Subcutaneous adipose tissue (tissue), 4 donors: ENCODE data around the gene TERC. TPM values are rescaled to one million over a fixed set of nuclear protein-coding genes. Genes with fewer than 3 reads are reported as not detected.

Experiments used
- total RNA-seq, 4 donors: library from RNA; depleted of rRNA; stranded (reverse); fragments of >200 nt; gene quantifications; one replicate each; pipeline ENCODE4 v1.1.0, GENCODE V29; 2016
- TF ChIP-seq, protein P1 (sequence below): fragments of 450-650 bp; IDR thresholded peaks from one replicate; pipeline ENCODE4 v1.5.1; 2016; ENCODE audit warnings: low read depth, mild to moderate bottlenecking, control low read depth, antibody characterized with exemption, moderate library complexity

The TERC gene
- total RNA-seq, 4 donors from 2014 or later = 21.2 to 271 (median 165) TPM

DNA sequence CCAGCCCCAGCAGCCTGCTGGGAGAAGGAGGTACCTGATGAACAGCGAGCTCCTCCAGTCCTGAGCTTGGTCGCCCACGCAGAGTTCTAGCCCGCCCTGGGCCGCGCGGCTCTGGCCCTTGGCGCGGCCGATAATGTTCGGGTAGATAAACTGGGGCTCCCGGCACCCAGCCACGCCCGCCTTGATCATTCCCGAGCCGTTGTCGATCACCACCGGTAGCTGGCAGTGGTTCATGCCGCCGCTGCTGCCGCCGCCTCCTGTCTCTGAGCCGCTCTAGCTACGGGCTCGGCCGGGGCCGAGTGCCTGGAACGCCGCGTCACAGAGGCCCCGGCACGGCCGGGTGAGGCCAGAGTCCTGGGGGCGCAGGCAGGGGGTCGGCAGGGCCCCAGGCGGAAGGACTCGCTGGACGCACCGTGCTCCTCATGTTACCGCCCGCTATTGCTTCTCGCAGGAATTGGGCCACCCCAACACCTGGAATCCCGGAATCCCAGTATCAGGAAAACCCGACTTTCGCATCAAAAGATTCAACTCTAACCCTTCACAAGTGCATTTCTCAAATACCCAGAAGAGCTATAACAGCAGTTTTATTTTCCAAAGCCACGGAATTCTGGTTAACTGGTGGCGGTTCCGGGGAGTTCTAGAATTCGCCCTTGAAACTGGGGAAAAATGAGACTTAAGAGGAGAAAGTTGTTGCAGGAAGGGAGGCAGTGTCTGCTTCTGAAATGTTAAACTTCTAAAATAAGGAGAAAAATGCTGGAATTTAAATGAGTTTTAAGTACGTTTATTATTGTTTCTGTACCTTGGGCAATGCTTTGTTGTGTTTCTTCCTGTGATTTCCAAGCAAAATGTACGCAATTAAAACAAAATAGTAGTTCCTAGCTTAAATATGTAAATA is 4.7 kb upstream of the TERC start, which contains the start of gene ACTRT3:
TSS of gene ACTRT3 (minus strand) at position 275 of the 895 bp plus-strand sequence. CDS start at position 234, 41 bp downstream.
- TF ChIP-seq, protein P1, sequence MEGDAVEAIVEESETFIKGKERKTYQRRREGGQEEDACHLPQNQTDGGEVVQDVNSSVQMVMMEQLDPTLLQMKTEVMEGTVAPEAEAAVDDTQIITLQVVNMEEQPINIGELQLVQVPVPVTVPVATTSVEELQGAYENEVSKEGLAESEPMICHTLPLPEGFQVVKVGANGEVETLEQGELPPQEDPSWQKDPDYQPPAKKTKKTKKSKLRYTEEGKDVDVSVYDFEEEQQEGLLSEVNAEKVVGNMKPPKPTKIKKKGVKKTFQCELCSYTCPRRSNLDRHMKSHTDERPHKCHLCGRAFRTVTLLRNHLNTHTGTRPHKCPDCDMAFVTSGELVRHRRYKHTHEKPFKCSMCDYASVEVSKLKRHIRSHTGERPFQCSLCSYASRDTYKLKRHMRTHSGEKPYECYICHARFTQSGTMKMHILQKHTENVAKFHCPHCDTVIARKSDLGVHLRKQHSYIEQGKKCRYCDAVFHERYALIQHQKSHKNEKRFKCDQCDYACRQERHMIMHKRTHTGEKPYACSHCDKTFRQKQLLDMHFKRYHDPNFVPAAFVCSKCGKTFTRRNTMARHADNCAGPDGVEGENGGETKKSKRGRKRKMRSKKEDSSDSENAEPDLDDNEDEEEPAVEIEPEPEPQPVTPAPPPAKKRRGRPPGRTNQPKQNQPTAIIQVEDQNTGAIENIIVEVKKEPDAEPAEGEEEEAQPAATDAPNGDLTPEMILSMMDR = no peak

DNA sequence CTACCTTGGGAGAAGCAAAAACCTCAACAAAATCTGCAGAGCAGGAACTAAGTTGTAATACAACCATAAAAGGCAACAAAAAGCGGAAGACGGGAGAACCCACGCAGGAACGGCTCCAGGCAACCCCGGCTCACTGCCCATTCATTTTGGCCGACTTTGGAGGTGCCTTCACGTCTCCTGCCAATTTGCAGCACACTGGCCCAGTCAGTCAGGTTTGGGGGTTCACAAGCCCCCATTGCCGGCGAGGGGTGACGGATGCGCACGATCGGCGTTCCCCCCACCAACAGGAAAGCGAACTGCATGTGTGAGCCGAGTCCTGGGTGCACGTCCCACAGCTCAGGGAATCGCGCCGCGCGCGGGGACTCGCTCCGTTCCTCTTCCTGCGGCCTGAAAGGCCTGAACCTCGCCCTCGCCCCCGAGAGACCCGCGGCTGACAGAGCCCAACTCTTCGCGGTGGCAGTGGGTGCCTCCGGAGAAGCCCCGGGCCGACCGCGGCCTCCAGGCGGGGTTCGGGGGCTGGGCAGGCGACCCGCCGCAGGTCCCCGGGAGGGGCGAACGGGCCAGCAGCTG is 463 bp downstream of the TERC start:
- TF ChIP-seq, protein P1 = no peak

DNA sequence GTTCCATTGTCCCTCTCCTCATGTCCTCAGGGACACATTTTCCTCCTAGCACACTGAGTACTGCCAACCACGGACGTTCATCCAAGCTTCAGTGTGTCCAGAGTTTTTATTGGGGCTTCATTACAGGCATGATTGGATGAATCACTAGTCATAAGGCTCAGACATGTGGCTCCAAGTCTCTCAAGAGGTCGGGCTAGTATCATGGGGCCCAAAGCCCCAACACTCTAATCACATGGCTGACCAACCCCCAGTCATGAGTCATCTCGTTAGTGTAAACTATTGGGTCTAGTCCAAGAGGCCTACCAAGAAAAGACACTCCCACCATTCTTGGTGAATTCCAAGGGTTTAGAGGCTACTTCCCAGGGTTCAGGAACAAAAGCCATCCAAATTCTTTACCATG is 4.4 kb downstream of the TERC start:
- TF ChIP-seq, protein P1 = no peak

DNA sequence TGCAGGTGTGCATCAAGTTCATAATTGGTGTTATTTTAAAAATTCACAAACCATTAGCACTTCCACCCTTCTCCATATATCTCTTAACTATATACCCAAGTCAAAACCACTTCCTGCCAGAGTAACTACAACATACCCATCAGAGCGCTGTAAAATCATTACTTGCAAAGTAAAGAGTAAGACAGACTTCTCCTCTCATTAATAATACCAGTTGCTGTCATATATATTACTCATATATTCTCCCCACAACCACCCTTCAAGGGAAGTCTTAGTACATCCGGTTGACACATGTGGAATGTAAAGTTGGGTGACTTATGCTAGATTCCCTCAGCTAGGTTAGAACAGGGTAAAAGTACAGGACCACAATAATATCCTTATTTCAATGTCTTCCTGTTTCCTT is 5.6 kb downstream of the TERC start:
- TF ChIP-seq, protein P1 = no peak

DNA sequence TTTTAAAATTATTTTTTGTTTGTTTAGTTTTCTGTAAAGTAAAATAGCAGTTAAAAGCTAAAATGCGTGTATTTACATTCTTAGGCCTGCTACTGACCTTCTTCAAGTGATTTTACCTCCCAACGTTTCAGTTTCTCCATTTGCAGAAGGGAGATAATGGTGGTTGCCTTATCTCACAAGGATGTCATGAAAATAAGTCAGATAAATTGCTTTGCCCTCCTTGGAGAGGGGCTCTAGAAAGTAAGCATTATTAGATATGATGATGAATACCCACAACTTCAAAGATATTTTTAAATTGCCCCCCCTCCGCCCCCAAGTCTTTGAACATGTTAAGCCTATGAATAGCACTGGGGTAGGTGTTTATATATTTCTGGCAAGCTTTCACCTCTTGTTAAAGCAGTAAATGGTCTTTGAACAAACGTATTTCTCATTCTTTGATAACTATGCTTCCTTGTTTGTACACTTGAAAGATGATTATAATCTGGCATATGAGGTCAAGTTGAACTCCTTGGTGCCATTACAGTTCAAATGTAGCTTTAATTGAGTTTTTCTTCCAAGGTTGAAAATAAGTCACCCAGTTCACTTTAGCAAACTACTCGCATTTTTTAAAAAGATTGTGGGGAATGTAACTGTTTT is 6.4 kb downstream of the TERC start:
- TF ChIP-seq, protein P1 = no peak

DNA sequence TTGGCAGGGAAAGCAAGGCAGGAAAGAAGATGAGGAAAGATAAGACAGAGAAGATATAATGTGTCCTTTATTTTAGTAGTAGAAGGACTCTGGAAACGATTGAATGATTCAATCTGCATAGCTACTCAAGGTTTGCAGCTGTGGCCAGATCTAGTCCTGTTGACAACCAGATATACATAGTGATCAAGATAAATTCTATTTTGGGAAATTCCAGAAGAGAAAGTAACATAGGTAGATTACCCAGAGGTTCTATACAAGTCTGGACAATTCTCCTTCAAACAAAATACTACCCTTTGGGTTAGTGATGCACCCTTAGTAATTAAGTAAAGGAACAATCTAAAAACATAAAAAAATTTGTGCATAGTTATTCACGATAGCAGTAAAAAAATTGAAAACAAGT is 9.4 kb downstream of the TERC start:
- TF ChIP-seq, protein P1 = no peak

DNA sequence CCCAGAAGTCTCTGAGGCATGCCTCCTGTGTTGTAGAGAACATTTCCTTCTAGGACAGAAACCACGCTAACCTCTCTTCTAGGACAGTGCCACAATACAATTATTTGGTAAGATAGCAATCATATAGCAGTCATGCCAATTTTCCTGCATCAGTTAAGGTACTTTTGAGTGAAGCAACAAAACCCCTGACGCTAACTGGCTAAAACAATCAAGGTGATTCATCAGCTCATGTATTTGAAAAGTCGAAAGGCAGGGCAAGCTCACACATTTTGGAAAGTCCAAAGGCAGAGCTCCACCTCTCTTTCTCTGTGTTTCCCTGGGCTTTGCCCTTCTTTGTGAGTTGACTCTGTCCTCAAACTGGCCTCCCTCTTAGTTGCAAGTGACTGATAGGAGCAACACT is 10.1 kb downstream of the TERC start:
- TF ChIP-seq, protein P1 = no peak
